ENCODE data around the gene STK32C.

The STK32C gene

GRCh38 chr10:132184816-132185593 lies 122.7 kb downstream of the STK32C start:
- DNase-seq (ENCODE audit: low spot score): no peak

GRCh38 chr10:132183046-132183445 lies 124.7 kb downstream of the STK32C start:
- DNase-seq (ENCODE audit: low spot score): peak; percentile 78

DNA sequence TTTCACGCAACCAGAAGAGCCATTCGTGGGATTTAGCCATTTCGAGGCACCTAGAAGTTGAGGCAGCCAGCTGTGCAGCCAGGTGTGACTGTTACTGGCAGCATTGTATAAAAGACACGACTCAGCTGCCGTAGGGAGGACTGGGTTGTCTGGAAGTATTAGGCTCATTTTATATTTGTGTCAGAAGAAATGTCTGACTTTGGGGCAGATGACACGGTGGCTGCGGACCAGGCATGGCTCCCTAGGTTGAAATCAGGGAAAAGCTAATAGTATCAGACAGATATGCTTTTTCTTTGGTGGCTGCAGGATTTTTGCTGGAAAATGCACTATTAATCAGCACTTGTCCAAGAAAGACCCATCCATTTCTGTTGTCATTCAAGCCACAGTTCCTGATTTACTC lies 125.2 kb downstream of the STK32C start:
- no peak for DNase-seq (ENCODE audit: low spot score)

DNA sequence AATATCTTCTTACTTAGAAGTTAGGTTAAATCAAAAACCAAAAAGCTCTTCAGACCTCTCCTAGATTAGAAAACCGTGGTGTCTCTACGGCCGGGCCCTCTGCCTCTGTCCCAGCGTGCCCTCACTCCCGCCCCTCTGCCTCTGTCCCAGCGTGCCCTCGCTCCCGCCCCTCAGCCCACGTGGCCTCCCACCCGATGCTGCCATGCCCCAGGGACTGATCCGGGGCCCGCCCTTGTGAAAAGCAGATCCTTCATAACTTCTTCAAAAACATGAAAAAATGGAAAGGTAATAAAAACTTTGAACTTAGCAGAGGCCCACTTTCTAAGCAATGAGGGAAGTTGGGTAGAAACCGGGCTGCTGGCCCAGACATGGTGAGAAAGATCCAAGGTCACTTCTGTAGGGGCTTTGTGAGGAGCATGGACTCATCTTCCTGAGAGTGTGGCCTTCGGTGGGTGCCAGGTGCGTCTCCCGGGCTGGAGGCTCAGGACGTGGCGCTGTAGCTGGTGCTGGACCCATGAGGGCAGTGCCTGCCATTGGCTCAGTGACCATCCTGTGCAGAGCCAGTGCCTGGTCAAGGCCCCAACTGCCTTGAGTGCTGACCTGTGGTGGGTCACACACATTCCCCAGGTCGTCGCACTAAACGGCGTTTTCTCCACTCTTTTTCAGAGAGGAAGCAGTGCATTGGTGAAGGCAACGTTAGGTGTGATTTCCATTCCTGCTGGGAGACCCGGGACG lies 125.9 kb downstream of the STK32C start:
- no peak for DNase-seq (ENCODE audit: low spot score)

- no peak for DNase-seq (ENCODE audit: low spot score)
Observed at GRCh38 chr10:132180736-132181135, 127.0 kb downstream of the STK32C start.

- DNase-seq (ENCODE audit: low spot score): no peak
Observed at GRCh38 chr10:132179551-132180392, 128.0 kb downstream of the STK32C start.

GRCh38 chr10:132178672-132179545 lies 128.8 kb downstream of the STK32C start:
- no peak for DNase-seq (ENCODE audit: low spot score)

DNA sequence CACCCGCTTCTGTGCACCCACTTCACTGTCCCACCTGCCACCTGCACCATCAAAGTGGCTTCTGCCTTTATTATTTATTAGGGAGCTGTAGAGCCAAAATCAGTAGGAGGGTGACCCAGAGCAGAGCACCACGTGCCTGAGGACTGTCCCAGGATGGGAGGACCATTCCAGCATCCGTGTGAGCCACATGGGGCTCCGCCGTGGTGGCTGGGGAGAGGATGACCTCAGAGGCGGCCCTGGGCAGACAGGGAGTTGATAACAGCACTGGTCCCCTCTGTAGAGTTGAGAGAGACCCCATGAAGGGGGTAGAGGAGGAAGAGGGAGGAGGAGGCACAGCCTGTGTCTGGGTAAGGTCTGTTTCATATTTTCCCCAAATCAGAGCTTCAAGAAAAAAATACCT lies 129.7 kb downstream of the STK32C start:
- no peak for DNase-seq (ENCODE audit: low spot score)

GRCh38 chr10:132176623-132177500 lies 130.9 kb downstream of the STK32C start:
- DNase-seq (ENCODE audit: low spot score): no peak

DNA sequence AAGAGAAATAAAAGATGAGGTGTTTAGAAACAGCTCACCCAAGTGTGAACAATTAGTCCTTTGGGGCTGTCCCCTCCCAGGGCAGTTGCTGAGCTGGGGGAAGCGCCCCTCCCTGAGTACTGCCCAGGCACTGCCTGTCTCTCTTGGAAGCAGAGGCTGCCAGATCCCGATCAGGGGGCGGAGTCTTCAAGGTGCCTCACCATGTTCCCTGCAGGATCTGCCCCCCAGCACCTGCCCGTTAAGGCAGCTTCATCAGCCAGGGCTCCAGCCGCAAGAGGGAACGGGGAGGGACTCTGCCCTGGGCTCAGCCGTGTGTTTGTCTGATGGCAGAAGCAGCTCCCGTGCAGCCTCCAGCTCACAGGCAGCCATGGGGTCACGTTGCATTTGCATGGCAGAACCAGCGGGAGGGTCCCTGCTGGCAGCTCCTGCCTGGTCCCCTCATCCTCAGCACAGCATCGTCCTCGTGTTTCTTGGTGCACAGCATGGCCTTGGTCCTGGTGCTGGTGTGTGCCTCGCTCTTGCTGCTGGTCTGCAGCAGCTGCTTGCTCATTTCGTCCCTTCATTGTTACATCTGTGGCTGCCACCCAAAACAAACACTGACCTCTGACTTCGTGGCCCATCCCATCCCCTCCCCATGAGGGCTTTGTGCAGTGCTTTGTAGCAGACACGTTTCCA lies 131.7 kb downstream of the STK32C start:
- DNase-seq (ENCODE audit: low spot score): no peak

DNA sequence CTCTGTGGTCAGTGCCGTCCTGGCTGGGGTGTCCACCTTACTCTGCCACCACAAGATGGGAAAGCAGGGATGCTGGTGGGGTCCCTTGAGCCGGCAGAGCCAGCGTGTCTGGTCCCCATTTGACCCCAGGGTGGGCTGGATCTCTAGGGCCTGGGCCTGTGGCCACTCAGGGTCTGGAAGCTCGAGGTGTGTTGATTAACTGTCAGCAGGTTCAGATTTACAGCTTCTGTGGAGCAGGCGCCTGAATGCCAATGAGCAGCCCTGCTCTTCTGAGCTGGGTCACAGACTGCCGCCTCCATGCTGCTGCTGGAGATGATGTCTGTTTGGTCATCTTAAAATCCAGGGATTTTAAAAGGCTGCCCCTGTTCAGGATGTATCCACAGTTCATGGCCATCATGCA lies 132.3 kb downstream of the STK32C start:
- no peak for DNase-seq (ENCODE audit: low spot score)

DNA sequence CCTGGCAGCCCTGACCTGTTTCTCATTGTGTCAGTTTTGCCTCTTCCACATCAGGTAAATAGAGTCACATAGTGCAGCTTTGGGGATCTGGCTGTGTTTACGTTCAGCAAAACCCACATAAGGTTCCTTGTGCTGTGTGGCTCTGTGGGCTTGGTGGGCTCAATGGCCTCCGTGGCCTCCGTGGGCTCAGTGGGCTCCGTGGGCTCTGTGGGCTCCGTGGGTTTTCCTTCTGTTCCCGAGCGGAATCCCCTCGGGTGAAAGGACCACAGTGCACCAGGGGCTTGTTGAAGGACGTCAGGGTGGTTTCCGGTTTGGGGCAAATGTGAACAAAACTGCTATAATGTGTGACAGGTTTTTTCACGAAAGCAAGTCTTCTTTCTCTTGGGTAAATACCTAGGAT lies 133.5 kb downstream of the STK32C start:
- no peak for DNase-seq (ENCODE audit: low spot score)

DNA sequence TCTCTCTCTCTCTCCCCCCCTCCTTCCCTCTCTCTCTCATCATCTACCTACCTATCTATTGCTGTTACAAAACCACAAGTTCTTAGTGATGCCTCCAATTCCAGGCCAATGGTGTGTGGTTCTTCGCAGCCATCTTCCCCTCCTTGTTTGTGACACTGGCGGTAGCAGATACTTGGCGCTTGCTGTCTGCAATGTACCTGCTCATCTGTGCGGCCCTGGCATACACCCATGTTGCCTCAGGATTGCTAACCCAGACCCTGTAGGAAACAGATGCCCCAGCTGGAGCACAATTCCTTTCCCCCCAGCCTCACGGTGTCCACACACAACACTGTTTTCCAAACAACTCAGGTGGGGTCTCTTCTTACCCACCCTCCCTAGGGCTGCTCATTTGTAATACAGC lies 134.6 kb downstream of the STK32C start:
- DNase-seq (ENCODE audit: low spot score): no peak

DNA sequence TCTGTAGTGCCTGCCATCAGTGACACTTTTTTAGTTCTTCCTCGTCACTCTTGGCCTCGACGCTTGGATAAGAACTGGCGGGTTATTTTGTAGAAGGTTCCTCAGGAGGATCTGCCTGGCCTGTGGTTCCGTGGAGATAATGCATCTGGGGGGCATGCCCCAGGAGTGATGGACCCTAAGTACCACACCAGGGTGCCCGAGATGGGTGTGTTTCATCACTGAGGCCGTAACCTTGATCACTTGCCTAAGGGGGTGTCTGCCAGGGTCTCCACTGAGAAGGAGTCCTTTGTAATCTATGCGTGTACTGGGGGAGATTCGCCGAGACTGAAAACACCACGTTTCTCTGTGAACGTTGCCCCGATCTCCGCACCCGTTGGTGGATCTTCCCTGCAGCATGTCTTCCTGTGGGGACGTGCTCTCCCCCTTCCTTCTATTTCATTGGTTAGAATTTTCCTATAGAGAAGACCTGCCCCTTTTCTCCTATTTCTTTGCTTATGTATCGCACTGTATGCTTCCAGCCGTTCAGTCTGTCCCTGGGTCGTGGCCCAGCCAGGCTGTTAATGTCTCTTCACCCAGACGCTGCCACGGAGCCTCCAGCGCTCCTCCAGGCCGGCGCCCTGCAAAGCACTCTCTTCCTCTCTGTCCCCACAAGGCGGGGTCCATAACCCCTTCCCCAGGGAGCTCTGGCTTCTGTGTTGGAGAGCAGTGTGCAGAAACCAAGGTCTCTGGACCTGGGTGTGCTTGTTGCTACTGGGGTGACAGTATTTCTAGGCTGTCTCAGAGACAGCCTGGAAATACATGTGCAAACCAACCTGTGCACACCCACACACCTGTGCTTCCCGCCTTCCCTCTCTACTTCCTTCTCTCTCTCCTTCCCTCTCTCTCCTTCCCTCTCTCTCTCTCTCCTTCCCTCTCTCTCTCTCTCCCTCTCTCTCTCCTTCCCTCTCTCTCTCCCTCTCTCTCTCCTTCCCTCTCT lies 135.4 kb downstream of the STK32C start:
- DNase-seq (ENCODE audit: low spot score): no peak

GRCh38 chr10:132170561-132171361 lies 137.0 kb downstream of the STK32C start:
- DNase-seq (ENCODE audit: low spot score): no peak

GRCh38 chr10:132169766-132170560 lies 137.8 kb downstream of the STK32C start:
- no peak for DNase-seq (ENCODE audit: low spot score)

Data from HuH-7.5 (cell line).